Heart right ventricle (tissue), 16 donors: ENCODE measurements around the gene IRF1. TPM values are rescaled to one million over a fixed set of nuclear protein-coding genes. Genes with fewer than 3 reads are reported as not detected.
A peak's percentile ranks its signal among the peaks of the same experiment; 100 is the strongest.
"Not testable (repeated sequence)": the region's sequence is repeated elsewhere in the genome, so short reads cannot be mapped to it uniquely, and the experiment has no call there.

Source experiments
- ATAC-seq, 8 donors: fragments of 200-7000 bp; cut with Tn5 transposase; one replicate each; pipeline ENCODE4 v1.9.1; 2020; ENCODE audit warnings: mild to moderate bottlenecking in 8 of 8, moderate library complexity in 8 of 8, moderate number of reproducible peaks in 1 of 8
- DNase-seq, 2 donors: peaks; one replicate each; pipeline ENCODE4 v3.0.0-alpha.2; 2020
- H3K27ac ChIP-seq, 10 donors: fragments of 200-600 bp; sonication (generic) in 2 of 10; one replicate each; pipeline versions ENCODE4 v1.5.0 to v1.8.0; 2020 to 2022; ENCODE audit warnings: mild to moderate bottlenecking in 3 of 10
- H3K27me3 ChIP-seq, 7 donors: fragments of 200-600 bp; one replicate each; pipeline ENCODE4 v1.8.0; 2021 to 2022; ENCODE audit warnings: mild to moderate bottlenecking in 2 of 7
- H3K36me3 ChIP-seq, 9 donors: fragments of 200-600 bp; sonication (generic) in 1 of 9; one replicate each; pipeline versions ENCODE4 v1.5.0 to v1.8.0; 2020 to 2022; ENCODE audit warnings: mild to moderate bottlenecking in 2 of 9
- H3K4me1 ChIP-seq, 9 donors: fragments of 200-600 bp; sonication (generic) in 1 of 9; one replicate each; pipeline versions ENCODE4 v1.5.0 to v1.8.0; 2020 to 2022; ENCODE audit warnings: mild to moderate bottlenecking in 4 of 9
- H3K4me3 ChIP-seq, 10 donors: fragments of 200-600 bp; sonication (generic) in 2 of 10; one replicate each; pipeline versions ENCODE4 v1.5.0 to v1.8.0; 2020 to 2022; ENCODE audit warnings: mild to moderate bottlenecking in 7 of 10, moderate library complexity in 2 of 10
- H3K9me3 ChIP-seq, 11 donors: fragments of 200-600 bp in 10 of 11; sonication (generic) in 2 of 11; one replicate each; pipeline versions ENCODE4 v1.5.0 to v1.8.0; 2013 to 2022; ENCODE audit warnings: mild to moderate bottlenecking in 2 of 11, control low read depth in 1 of 11, moderate library complexity in 1 of 11
- CTCF ChIP-seq, 9 donors: fragments of 200-600 bp; sonication (generic) in 2 of 9; IDR thresholded peaks; one replicate each; pipeline versions ENCODE4 v1.5.0 to v1.8.0; 2021 to 2022; ENCODE audit warnings: antibody characterized with exemption in 9 of 9, mild to moderate bottlenecking in 5 of 9, moderate library complexity in 1 of 9
- WGBS, 2 donors: extraction: QIAGEN DNeasy Blood & Tissue Kit; methylation state at CpG; one replicate each; pipeline ENCODE4 v1.1.7; 2013; ENCODE audit warnings: inconsistent platforms in 1 of 2; 5-methylcytosine and 5-hydroxymethylcytosine counted together
- intact Hi-C, 10 donors: fragments of 100-400 bp; cut with DNase I; formaldehyde crosslinking; loops; one replicate each; pipeline versions ENCODE4 v1.11.1 to v1.14.2; 2022
- polyA plus RNA-seq, 2 donors: library from polyadenylated mRNA; stranded (reverse); fragments of 200-250 nt; gene quantifications; one replicate each; pipeline ENCODE4 v1.2.3, GENCODE V29; 2013
- total RNA-seq, 10 donors: library from RNA; stranded (reverse); fragmentation: NEBNext Ultra II Directional in 3 of 10; extraction: Animal tissue kit (Norgen Biotek cat#: 25700) in 3 of 10; gene quantifications; one replicate each; pipeline versions ENCODE4 v1.2.1 to v1.2.4, GENCODE V29; 2021 to 2023
- donor health status: Arrhythmogenic right ventricular cardiomyopathy.
- donor health status: ischemic (EF 13 %, LVEDD 7.1; RV severe dilation, severe dysfunction).
- donor health status: healthy with polysubstance abuse.
- donor health status: DM: no; HTN: yes; CAD: no.
- donor health status: DM: no; HTN: no; CAD: no.
- donor health status: ischemic (EF 25% LVEDD 6.9; RV normal size, moderate dysfunction).
- donor health status: ischemic (EF 25% LVEDD 5.7; RV mildly dilated, moderate dysfunction).
- donor health status: healthy.
- donor health status: DM: yes; HTN: yes; CAD: no.
- donor health status: Ischemic cardiomyopathy.
- donor health status: ischemic (EF 35%, LVEDD 5.7; RV mildly dilated, moderate dysfunction).
- donor health status: nonischemic (EF 11% LVEDD 7.7; RV severe dilation, severe dysfunction).
- donor health status: DM: yes; HTN: yes; CAD: no.
- donor health status: PGD.
- donor health status: ischemic (EF 29% LVEDD 5.4; RV normal size, mild dysfunction).
- donor health status: nonischemic (EF 23%, LVEDD 6.1; RV moderate dilation, normal function).

Gene IRF1
- total and polyA plus RNA-seq, 12 donors, result 8.6 to 146 (median 17.7) TPM

GRCh38 chr5:132526290-132526973 is 35.9 kb upstream of the IRF1 start:
- Histone ChIP-seq H3K9me3 (peaks cover 0 to 6% (median 4%) of the 10 kb centered on the region in 11 donors), H3K27ac (no peak overlapping the region)

GRCh38 chr5:132525299-132525724 is 34.7 kb upstream of the IRF1 start:
- Histone ChIP-seq H3K4me3 (no peak overlapping the region), H3K27ac (no peak overlapping the region), H3K4me1 (peaks cover 0 to 6% (median 3%) of the 10 kb centered on the region in 9 donors), H3K9me3 (peaks cover 0 to 17% (median 9%) of the 10 kb centered on the region in 11 donors), H3K27me3 (no peaks in the 10 kb centered on the region), H3K36me3 (no peaks in the 10 kb centered on the region)
- ATAC-seq (no peak), DNase-seq (no peak)
- no peak for TF ChIP-seq CTCF (IDR thresholded peaks at IDR 0.05)
- intact Hi-C loops, result loop anchor here in 6 of 10 donors (5.0 to 10.0 kb wide), 4 partner anchors 189 to 299 kb away; partner anchors contain the start of gene SOWAHA (in 2 of the 6)

More at GRCh38 chr5:132526290-132526973, 35.9 kb upstream of the IRF1 start:
- ATAC-seq (peak; percentile 38 to 88 (median 74)), DNase-seq (peak; percentile 9 to 31)
- H3K27me3 ChIP-seq, result no peaks in the 10 kb centered on the region
- no peaks in the 10 kb centered on the region for H3K36me3 ChIP-seq
- 43 to 46% methylated on average over 11 of the region's 11 CpGs for WGBS, 2 donors
- peak; percentile 66 to 89 (median 80) for TF ChIP-seq CTCF (IDR thresholded peaks at IDR 0.05)
- intact Hi-C loops, result loop anchor here in 6 of 10 donors (5.0 to 10.0 kb wide), 4 partner anchors 188 to 298 kb away; partner anchors contain the start of gene SOWAHA (in 2 of the 6)
- H3K4me1 ChIP-seq, result peaks cover 0 to 6% (median 3%) of the 10 kb centered on the region in 9 donors
- H3K4me3 ChIP-seq, result no peak overlapping the region

GRCh38 chr5:132524877-132525276 is 34.3 kb upstream of the IRF1 start:
- not testable (repeated sequence) for DNase-seq, H3K4me3 ChIP-seq, H3K27me3 ChIP-seq, H3K27ac ChIP-seq, H3K4me1 ChIP-seq, ATAC-seq, H3K36me3 ChIP-seq
- intact Hi-C loops, result loop anchor here in 6 of 10 donors (5.0 to 10.0 kb wide), 4 partner anchors 190 to 300 kb away; partner anchors contain the start of gene SOWAHA (in 2 of the 6)
- 85 to 88% methylated on average over 5 of the region's 5 CpGs for WGBS, 2 donors
- H3K9me3 ChIP-seq, result peaks cover 0 to 21% (median 9%) of the 10 kb centered on the region in 11 donors

- not testable (repeated sequence) for H3K4me3 ChIP-seq, DNase-seq, ATAC-seq, H3K36me3 ChIP-seq, H3K4me1 ChIP-seq, H3K27ac ChIP-seq, H3K27me3 ChIP-seq
- WGBS, 2 donors, result 86 to 95% methylated on average over 1 of the region's 1 CpG
- H3K9me3 ChIP-seq, result peaks cover 0 to 22% (median 9%) of the 10 kb centered on the region in 11 donors
- intact Hi-C loops, result loop anchor here in 5 of 10 donors (10.0 kb wide), 3 partner anchors 193 to 303 kb away; partner anchors contain the start of gene SOWAHA (in 2 of the 5)
Observed at GRCh38 chr5:132522067-132522466, 31.5 kb upstream of the IRF1 start.

GRCh38 chr5:132513618-132514336 is 23.2 kb upstream of the IRF1 start:
- H3K27ac ChIP-seq, DNase-seq, ATAC-seq, intact Hi-C loops, H3K4me1 ChIP-seq, H3K36me3 ChIP-seq, H3K27me3 ChIP-seq, H3K4me3 ChIP-seq: not testable (repeated sequence)
- WGBS, 2 donors, result 93 to 97% methylated on average over 15 of the region's 25 CpGs
- peaks cover 0 to 11% (median 0%) of the 10 kb centered on the region in 11 donors for H3K9me3 ChIP-seq
